Umbilical cord (tissue), 2 donors: ENCODE measurements around the gene CILP2. TPM values are rescaled to one million over a fixed set of nuclear protein-coding genes. Genes with fewer than 3 reads are reported as not detected.

ENCODE experiments used
- DNase-seq: peaks from one replicate; pipeline ENCODE4 v3.0.0-alpha.2; 2015; ENCODE audit warnings: low spot score
- total RNA-seq: library from RNA; depleted of rRNA; stranded (reverse); fragments of >200 nt; gene quantifications from one replicate; pipeline ENCODE4 v1.2.3, GENCODE V29; 2014; ENCODE audit warnings: low replicate concordance; ENCODE audit not compliant: insufficient read depth

CILP2 gene
- total RNA-seq, 1 donor from 2014 or later: 20.5 TPM

- no peak for DNase-seq
These were observed 32.3 kb upstream of the CILP2 start for GRCh38 chr19:19505669-19506326.

DNA sequence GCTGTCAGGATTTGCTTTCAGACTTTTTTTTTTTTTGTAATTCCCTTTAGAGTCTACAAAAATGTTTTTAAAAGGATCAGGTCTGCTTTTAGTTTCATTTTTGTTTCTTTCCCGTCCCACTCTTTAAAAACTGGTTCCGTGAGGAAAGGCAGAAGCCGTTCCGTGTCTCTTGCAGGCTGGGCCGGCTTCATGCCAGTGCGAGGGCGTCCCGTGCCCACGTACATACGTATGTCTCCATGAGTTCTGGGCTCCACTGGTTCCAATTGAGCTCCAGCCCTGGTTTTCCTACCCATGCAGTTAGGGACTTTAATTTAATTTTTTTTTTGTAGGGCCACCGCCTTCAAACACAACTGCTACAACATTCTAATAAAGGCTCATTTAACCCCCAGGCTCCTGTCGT, 31.5 kb upstream of the CILP2 start:
- DNase-seq: no peak

DNA sequence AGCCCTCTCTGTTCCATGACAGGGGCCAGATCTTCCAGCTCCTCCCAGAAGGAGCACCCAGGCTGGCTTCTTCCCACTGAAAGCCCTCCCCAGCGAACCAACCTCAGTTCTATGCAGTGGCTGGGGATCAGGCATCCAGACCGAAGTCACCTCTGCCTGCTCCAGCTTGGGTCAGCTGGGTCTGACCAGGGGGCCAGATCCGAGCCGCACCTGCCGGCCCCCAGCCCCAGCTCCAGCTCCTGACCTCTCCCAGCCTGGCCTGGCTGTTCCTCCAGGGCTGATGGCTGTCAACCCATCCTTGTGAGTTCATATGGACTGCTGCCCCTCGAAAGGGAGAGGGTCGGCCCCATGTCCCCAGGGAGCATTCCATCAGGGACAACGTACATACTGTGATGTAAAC, 30.7 kb upstream of the CILP2 start:
- DNase-seq: no peak

DNA sequence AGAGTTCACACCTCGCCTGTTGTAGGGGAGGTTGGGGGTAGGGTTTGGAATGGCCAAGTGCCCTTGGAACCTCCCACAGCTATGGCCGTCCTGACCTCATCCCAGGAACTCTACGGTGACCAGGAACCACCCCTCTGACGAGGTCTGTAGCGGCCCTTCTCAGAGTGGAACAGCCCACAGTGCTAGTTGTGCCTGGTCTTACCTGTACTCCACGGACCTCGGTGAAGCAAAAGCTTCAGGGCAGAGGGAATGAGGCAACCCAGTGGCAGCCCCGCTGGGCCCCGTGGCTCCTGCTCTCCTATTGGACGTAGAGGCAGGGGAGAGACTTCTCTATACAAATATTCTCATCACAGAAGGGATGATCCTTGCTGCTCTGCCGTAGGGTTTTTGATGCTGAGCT, 29.8 kb upstream of the CILP2 start:
- no peak for DNase-seq

DNA sequence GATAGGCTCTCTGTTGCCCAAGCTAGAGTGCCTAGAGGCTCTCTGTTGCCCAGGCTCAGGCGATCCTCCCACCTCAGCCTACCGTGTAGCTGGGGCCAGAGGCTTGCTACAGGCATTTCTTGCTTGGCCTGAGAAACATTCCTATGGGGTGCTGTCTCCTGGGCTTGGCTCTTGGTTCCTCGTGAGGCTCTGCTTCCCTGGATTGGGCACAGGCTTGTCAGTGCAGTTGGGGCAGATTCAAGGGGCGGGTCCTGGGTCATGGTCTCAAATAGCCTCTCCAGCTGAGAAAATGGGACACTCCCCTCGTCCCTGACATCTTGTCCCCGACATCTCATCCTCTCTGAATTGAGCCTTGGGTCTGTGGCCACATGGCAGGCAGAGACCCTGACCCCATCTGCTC, 27.6 kb upstream of the CILP2 start:
- no peak for DNase-seq

DNA sequence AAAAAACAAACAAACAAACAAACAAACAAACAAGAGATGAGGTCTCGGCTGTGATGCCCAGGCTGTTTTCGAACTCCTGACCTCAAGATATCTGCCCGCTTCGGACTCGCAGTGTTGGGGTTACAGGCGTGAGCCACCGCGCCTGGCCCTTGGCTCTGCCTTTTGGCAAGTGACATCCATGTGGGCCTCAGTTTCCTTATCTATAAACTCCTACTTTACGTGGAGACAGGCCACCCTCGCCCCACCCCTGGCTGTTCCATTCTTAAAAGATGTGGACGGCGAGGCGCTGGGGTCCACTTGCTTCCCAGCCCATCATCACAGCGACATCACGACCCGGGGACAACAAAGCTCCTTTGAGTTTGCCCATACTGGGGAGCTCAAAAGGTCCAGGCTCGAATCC, 24.4 kb upstream of the CILP2 start:
- DNase-seq: no peak

- peak; percentile 90 for DNase-seq
These were observed 23.8 kb upstream of the CILP2 start for GRCh38 chr19:19514215-19514657.

DNA sequence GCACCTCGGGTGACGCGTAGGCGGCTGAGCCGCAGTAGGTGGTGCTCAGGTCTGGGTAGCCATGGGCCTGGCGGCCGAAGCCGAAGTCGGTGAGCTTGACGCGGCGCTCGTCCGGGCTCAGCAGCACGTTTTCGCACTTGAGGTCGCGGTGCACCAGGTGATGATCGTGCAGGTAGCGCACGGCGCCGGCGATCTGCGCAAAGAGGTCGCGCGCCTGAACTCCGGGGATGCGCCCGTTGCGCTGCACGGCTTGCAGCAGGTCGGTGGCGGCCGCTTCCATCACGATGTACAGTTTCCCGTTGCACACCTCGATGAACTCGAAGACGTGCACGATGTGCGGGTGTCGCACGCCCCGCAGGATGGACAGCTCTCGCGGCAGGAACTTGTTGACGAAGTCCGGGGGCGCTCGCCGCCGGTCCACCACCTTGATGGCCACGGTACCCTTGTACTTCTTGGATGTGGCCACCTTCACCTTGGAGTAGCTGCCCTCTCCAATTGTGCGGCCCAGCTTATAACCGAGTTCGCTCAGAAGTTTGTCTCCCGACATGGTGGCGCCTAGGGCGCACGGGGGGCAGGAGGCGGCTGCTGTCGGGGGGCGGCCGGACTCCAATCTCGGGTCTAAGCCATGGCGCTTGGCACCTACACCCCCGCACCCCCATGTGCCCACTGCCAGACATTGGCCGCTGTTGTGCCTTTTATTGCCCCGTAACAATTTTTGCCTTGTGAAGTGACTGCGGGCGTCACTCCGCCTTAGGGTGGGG, 23.0 kb upstream of the CILP2 start, which contains the start of gene TSSK6:
Gene TSSK6 (minus strand): TSS at position 668 of the 761 bp plus-strand sequence. CDS start 121 bp downstream, at position 547.
- DNase-seq: no peak

DNA sequence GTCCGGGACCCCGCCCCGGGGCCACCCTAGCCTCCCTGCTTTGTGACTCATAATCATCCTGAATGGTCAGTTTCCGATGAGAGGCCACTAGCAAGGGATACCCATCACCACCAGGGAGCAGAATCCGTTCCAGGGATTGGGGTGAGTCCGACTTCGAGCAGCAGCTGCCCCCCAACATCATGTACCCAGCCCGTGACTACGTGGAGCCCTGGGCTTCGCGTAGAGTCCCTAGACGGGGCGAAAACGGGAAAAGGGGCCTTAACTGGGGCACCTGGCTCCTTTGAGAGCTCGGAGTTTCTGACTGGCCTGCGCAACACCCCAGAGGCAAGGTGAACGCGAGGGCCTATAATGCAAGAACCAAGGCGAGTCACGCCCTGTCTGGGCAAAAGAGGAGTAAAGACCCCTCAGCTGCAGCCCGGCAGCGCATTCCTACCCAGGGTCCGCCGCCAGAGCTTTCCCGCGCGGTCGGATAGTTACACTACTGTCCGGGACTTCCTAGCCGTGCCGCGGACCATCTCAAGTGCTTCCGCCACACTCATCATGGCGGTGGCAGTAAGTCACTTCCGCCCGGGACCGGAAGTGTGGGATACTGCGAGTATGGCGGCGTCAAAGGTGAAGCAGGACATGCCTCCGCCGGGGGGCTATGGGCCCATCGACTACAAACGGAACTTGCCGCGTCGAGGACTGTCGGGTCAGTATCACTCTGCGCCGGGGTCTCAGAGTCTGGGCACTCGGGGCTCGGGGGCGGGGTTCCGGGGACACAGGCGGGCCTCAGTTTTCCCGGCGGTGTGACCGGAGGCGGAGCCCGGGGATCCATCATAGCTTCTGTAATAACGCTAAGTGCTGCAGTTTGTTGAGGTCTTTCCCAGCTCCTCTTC, 22.2 kb upstream of the CILP2 start, which contains the start of gene NDUFA13:
Gene NDUFA13 (plus strand): TSS at position 584 of the 878 bp plus-strand sequence. CDS start 14 bp downstream, at position 598.
- DNase-seq: peak; percentile 97

DNA sequence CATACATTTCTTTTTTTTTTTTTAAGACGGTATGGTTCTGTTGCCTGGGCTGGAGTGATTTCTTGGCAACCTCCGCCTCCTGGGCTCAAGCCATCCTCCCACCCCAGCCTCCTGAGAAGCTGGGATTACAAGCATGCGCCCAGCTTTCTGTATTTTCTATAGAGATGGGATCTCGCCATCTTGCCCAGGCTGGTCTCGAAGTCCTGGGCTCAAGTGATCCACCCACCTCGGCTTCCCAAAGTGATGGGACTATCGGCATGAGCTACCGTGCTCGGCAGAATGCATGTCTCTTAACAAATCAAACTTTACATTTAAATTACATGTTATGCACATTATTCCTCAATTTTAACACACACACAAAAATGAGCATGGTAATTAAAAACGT, 20.8 kb upstream of the CILP2 start:
- DNase-seq: no peak

GRCh38 chr19:19520989-19521388, 17.1 kb upstream of the CILP2 start:
- DNase-seq: no peak

GRCh38 chr19:19523177-19523576, 14.9 kb upstream of the CILP2 start:
- no peak for DNase-seq

GRCh38 chr19:19524053-19524452, 14.0 kb upstream of the CILP2 start:
- no peak for DNase-seq

DNA sequence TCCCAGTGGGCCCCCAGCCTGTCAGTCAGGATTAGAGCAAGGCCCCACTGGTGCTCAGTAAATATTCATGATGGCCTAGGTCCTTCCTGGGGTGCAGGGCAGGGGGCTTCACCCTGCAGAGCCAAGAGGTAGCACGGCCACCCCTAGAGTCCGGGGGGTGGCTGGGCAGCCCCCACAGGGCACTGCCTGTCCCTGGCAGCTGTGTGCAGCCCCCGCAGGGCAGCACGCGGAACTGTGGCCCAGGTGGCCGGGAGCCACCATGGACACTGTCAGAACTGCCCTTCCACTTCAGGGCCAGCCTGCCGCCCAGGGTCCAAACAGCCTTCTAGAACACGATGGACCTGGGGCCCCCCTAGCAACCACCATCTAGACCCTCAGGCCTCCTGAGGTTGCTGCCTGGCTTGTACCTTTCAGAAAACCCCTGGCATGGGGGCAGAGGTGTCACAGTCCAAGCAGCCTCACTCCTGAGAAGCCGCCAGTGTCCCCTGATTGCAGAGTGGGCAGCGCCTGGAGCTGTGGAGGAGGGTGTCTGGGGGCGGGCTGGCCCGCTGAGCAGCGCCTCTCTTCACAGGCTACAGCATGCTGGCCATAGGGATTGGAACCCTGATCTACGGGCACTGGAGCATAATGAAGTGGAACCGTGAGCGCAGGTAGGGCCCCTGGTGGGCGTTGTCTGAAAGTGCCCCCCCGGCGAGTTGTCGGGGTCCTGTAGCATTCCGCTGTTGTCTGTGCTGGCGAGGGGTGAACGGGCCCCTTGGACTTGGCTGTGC, 12.3 kb upstream of the CILP2 start:
- DNase-seq: no peak

- no peak for DNase-seq
These were observed 11.3 kb upstream of the CILP2 start for GRCh38 chr19:19526581-19527370.

GRCh38 chr19:19527371-19527656, 10.8 kb upstream of the CILP2 start:
- no peak for DNase-seq

GRCh38 chr19:19527674-19528625, 10.1 kb upstream of the CILP2 start:
- no peak for DNase-seq

GRCh38 chr19:19528721-19529490, 9.2 kb upstream of the CILP2 start, which contains the start of gene YJEFN3:
TSS of gene YJEFN3 (plus strand) at chr19:19528911. CDS start at chr19:19528933, 22 bp downstream.
- peak; percentile 46 for DNase-seq
